Activated CD4-positive, alpha-beta T cell treated with anti-CD3 and anti-CD28 coated beads, Interleukin-2, amount 50 U/mL, for 48 hours (primary cell): ENCODE data around the gene ACVR1.
"Not testable (repeated sequence)": the region's sequence is repeated elsewhere in the genome, so short reads cannot be mapped to it uniquely, and the experiment has no call there.

ENCODE experiments used
- DNase-seq, 2 experiments: peaks; one replicate each; pipeline ENCODE4 v3.0.0-alpha.2; 2020

ACVR1 gene

GRCh38 chr2:157788201-157788600 lies 87.9 kb downstream of the ACVR1 start:
- DNase-seq: no peak

GRCh38 chr2:157787364-157787938 lies 88.7 kb downstream of the ACVR1 start:
- no peak for DNase-seq

DNA sequence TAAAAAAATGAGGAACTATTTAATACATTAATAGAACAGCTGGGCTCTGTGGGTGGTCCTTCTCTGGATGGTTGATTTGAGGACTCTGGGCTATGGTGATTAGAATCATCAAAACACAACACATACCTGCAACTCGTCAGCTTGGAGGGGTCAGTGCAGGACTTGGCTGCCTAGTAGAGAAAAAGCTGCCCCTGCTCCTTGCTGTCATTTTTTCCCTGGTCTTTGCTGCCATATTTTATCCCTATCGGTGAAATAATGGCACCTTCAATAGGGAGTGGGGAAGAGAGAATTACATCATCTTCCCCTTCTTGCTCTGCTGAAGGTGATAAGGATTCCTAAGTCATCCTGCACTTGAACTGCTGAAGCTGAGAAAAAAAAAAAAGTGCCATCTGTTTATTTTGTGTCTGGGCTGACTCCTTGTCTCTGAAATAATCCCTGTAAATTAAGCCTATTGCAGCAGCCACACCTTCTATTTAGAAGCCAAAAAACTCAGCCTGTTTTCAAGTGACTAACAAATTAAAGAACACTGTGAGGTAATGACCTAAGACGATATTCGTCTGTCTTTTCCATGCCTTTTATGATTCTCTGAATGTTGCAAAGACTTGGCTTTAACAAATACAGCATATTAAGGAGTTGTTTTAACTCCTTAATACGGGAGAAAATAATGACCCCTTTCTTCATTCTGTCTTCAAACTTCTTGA lies 89.3 kb downstream of the ACVR1 start:
- no peak for DNase-seq

DNA sequence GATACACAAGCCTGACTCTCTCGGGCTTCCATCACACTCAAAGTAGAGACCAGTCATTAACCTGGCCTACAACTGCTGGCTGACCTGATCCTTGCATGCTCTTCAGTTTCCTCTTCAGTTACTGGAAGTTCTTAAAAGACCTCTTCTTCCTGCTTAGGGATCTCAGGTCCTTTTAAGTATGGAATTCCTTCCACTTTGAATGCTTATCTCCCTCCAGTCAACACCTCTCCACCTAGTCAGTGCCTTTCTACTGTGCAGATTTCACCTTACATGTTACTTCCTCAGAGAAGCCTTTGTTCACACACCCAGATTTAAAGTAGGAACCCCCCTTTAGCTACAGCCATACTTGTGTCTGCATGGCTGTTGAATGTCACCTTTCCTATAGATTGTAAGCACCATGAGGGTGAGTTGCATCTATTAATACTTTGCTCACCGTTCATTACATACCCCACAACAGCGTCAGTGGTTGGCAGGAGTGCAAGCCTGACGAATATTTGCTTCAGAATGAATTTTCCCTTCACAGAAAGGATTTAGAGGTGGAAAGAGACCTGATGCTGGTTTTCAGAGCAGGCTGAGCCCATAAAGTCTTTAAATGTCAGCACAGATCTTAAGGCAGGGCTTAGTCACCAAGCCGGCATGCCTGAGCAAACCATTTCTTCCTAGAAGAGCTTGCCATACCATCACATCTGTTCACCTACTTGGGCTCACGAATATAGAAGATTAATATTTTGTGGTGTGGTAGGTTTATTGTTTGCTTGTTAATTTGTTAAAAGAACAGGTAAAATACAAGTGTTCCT lies 90.1 kb downstream of the ACVR1 start:
- DNase-seq: no peak

DNA sequence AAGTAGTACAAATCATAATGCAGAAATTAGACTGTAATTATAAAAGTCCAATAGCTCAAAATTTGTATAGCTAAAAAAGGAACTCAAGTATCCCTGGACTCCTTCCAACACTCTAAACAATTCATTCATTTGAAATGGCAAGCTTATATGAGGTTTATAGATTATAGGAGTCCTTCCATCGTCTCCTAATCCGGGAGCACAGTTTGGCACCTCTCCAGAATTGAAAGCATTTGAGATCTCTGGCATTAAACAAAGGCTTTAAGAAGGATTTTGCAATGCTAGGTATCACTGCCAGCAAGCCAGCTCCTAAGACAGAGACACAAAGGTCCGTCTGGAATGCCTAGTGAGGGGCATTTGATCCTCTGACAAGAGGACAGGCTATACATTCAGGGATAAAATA lies 90.9 kb downstream of the ACVR1 start:
- no peak for DNase-seq

DNA sequence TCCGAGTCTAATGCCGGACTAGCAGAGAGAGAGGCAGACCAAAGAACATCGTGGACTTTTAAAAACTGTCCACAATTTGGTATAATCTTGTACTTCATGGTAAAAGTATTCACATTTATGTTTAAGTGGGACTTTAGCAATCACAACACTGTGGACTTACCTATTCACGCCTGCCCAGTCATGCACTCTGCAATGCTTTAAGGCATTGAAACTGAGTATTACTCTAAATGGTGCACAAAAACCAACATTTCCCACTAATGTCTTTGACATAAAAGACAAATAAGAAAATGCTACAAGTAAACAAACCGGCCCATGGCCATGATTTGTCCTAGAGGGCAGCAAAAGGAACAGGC lies 91.3 kb downstream of the ACVR1 start:
- no peak for DNase-seq

GRCh38 chr2:157784169-157784822 lies 91.8 kb downstream of the ACVR1 start:
- no peak for DNase-seq

DNA sequence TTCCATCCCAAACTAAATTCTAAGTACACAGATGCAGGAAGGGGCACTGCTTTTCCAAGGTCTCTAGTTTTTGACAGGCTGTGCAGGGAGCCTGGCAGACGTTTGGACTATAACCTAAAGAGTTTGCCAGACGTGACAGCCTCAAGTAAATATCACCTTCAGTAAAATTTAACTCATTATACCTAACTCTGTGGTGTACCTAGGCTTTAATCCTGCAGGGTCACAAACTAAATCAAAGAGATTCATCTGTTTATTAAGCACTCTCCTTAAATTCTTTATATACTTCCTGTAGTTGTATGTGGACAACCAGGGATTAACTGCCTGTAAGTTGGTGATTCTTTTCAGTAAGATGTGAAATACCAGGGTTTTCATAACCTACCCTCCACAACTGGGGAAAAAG lies 92.9 kb downstream of the ACVR1 start:
- no peak for DNase-seq

GRCh38 chr2:157782057-157782845 lies 93.9 kb downstream of the ACVR1 start:
- DNase-seq: no peak

- DNase-seq: no peak
Measured at GRCh38 chr2:157780211-157780610, 95.9 kb downstream of the ACVR1 start.

GRCh38 chr2:157779794-157780193 lies 96.3 kb downstream of the ACVR1 start:
- DNase-seq: no peak

- DNase-seq: peak; percentile 55 to 66
Measured at GRCh38 chr2:157777427-157777826, 98.7 kb downstream of the ACVR1 start.

DNA sequence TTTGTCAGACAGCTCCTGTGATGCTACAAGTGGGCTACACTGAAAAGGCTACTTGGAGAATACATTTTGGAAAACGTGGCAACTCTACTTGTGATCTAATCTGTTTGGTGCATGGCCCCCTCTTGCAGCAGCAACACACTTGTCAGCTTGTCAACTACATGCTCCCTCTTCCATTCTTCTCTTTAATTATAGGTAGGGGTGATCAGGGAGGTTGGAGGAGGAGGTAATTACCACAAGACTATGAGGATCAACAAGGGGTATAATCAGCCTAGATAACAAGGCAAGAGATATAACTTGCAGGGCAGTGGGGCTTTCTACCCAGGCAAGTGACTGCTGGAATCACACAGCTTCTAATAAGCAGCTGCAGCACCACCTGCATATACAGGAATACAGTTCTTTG lies 104.9 kb downstream of the ACVR1 start:
- no peak for DNase-seq

DNA sequence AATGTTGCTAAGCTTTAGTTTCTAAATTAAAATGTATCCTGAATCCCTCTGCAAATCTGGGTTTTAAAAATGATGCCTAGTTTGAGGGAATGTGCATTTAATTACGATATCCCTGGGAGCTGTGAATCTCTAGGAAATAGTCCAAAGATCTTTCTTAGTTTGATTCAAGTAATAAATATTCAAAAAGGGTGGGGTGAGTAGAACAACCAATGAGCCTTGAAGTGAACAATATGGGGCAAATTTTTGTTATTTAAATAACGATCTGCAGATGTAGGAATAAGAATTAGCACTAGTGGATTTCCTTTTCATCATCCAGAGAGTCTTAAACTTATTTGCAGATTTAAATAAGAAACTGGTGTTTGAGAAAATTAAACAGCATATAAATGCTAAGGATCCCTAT lies 106.3 kb downstream of the ACVR1 start:
- DNase-seq: no peak

- no peak for DNase-seq
Measured at GRCh38 chr2:157764386-157764785, 111.7 kb downstream of the ACVR1 start.

- no peak for DNase-seq
Measured at GRCh38 chr2:157761520-157761919, 114.6 kb downstream of the ACVR1 start.

- no peak for DNase-seq
Measured at GRCh38 chr2:157760949-157761348, 115.2 kb downstream of the ACVR1 start.

- DNase-seq: no peak
Measured at GRCh38 chr2:157759855-157760254, 116.3 kb downstream of the ACVR1 start.

DNA sequence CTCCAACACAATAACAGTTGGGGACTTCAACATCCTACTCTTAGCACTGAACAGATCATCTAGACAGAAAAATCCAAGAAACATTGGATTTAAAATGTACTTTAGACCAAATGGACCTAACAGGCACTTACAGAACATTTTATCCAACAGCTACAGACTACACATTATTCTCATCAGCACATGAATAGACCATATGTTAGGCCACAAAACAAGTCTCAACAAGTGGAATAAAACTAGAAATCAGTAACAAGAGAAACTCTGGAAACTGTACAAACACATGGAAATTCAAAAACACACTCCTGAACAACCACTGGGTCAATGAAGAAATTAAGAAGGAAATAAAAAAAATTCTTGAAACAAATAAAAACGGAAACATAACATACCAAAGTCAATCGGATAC lies 117.5 kb downstream of the ACVR1 start:
- no peak for DNase-seq

- no peak for DNase-seq
Measured at GRCh38 chr2:157757500-157757899, 118.6 kb downstream of the ACVR1 start.

DNA sequence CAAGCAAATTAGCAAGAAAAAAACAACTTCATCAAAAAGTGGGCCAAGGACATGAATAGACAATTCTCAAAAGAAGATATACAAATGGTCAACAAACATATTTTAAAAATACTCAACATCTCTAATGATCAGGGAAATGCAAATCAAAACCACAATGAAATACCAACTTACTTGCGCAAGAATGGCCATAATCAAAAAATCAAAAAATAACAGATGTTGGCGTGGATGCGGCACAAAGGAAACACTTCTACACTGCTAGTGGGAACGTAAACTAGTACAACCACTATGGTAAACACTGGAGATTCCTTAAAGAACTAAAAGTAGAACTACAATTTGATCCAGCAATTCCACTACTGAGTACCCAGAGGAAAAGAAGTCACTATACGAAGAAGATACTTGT lies 119.7 kb downstream of the ACVR1 start:
- DNase-seq: not testable (repeated sequence)

- peak; percentile 27 to 43 for DNase-seq
Measured at GRCh38 chr2:157751462-157752058, 124.6 kb downstream of the ACVR1 start.
